H9 (cell line): ENCODE results near the gene AK8. TPM values are rescaled to one million over a fixed set of nuclear protein-coding genes. Genes with fewer than 3 reads are reported as not detected.

Source experiments
- DNase-seq: peaks from one replicate; pipeline ENCODE4 v3.0.0-alpha.2; 2017
- H2AFZ ChIP-seq: one replicate; pipeline ENCODE4 v1.6.1; 2013; ENCODE audit warnings: mild to moderate bottlenecking, low read length, control low read depth, moderate library complexity
- H2AK5ac ChIP-seq: 2 replicates; pipeline ENCODE4 v1.6.1; 2013; ENCODE audit warnings: low read length, control low read depth, mixed read lengths; ENCODE audit not compliant: insufficient read length
- H2BK120ac ChIP-seq: one replicate; pipeline ENCODE4 v1.6.1; 2013; ENCODE audit warnings: low read depth, mild to moderate bottlenecking, low read length, control low read depth, inconsistent platforms; ENCODE audit not compliant: poor library complexity, severe bottlenecking
- H2BK12ac ChIP-seq: 2 replicates; pipeline ENCODE4 v1.6.1; 2013; ENCODE audit warnings: low read length, control low read depth, mixed read lengths, low read depth; ENCODE audit not compliant: insufficient read length
- H2BK15ac ChIP-seq: 2 replicates; pipeline ENCODE4 v1.6.1; 2013; ENCODE audit warnings: low read depth, low read length, control low read depth
- H2BK20ac ChIP-seq: one replicate; pipeline ENCODE4 v1.6.1; 2013; ENCODE audit warnings: low read depth, mild to moderate bottlenecking, low read length, control low read depth, inconsistent platforms; ENCODE audit not compliant: poor library complexity, severe bottlenecking
- H2BK5ac ChIP-seq: 2 replicates; pipeline ENCODE4 v1.6.1; 2013; ENCODE audit warnings: low read length, control low read depth, mixed read lengths; ENCODE audit not compliant: insufficient read length
- H3K14ac ChIP-seq: 2 replicates; pipeline ENCODE4 v1.6.1; 2013; ENCODE audit warnings: low read length, control low read depth; ENCODE audit not compliant: insufficient read depth
- H3K18ac ChIP-seq: 2 replicates; pipeline ENCODE4 v1.6.1; 2013; ENCODE audit warnings: low read depth, mild to moderate bottlenecking, mixed read lengths, low read length, control low read depth; ENCODE audit not compliant: insufficient read length
- H3K23ac ChIP-seq: 2 replicates; pipeline ENCODE4 v1.6.1; 2013; ENCODE audit warnings: low read length, control low read depth, mixed read lengths, low read depth; ENCODE audit not compliant: insufficient read length
- H3K23me2 ChIP-seq: 2 replicates; pipeline ENCODE4 v1.6.1; 2013; ENCODE audit warnings: low read depth, mild to moderate bottlenecking, mixed read lengths, low read length, control low read depth; ENCODE audit not compliant: insufficient read length, poor library complexity, severe bottlenecking
- H3K27ac ChIP-seq: 2 replicates; pipeline ENCODE4 v1.5.1; 2013; ENCODE audit warnings: low read length, control low read depth, mixed read lengths, low read depth; ENCODE audit not compliant: insufficient read length
- H3K27me3 ChIP-seq: 2 replicates; pipeline ENCODE4 v1.6.1; 2013; ENCODE audit warnings: low read length, control low read depth, inconsistent platforms; ENCODE audit not compliant: insufficient read depth
- H3K4ac ChIP-seq: 2 replicates; pipeline ENCODE4 v1.6.1; 2013; ENCODE audit warnings: low read depth, mild to moderate bottlenecking, control low read depth, inconsistent platforms, low read length, moderate library complexity
- H3K4me1 ChIP-seq: 2 replicates; pipeline ENCODE4 v1.6.1; 2013; ENCODE audit warnings: low read length, control low read depth, inconsistent platforms; ENCODE audit not compliant: insufficient read depth
- H3K4me2 ChIP-seq: 2 replicates; pipeline ENCODE4 v1.6.1; 2013; ENCODE audit warnings: low read length, control low read depth, mixed read lengths; ENCODE audit not compliant: insufficient read length, insufficient read depth
- H3K56ac ChIP-seq: 2 replicates; pipeline ENCODE4 v1.6.1; 2013; ENCODE audit warnings: low read depth, mild to moderate bottlenecking, mixed read lengths, low read length, control low read depth; ENCODE audit not compliant: insufficient read length
- H3K79me1 ChIP-seq: 2 replicates; pipeline ENCODE4 v1.6.1; 2013; ENCODE audit warnings: low read depth, mild to moderate bottlenecking, moderate library complexity, low read length, control low read depth, inconsistent platforms; ENCODE audit not compliant: insufficient read depth, poor library complexity, severe bottlenecking
- H3K79me2 ChIP-seq: 2 replicates; pipeline ENCODE4 v1.6.1; 2013; ENCODE audit warnings: low read length, control low read depth, inconsistent platforms; ENCODE audit not compliant: insufficient read depth
- H3K9ac ChIP-seq: 2 replicates; pipeline ENCODE4 v1.6.1; 2013; ENCODE audit warnings: low read length, control low read depth, mixed read lengths; ENCODE audit not compliant: insufficient read length; ENCODE audit errors: extremely low read depth
- H3K9me3 ChIP-seq: one replicate; pipeline ENCODE4 v1.6.1; 2013; ENCODE audit warnings: low read depth, low read length, inconsistent platforms; ENCODE audit not compliant: control insufficient read depth
- H3T11ph ChIP-seq: one replicate; pipeline ENCODE4 v1.6.1; 2013; ENCODE audit warnings: mild to moderate bottlenecking, low read length, control low read depth, inconsistent platforms
- H4K20me1 ChIP-seq: one replicate; pipeline ENCODE4 v1.6.1; 2013; ENCODE audit not compliant: control insufficient read depth, insufficient read length, insufficient read depth
- H4K5ac ChIP-seq: 2 replicates; pipeline ENCODE4 v1.6.1; 2013; ENCODE audit warnings: low read depth, mild to moderate bottlenecking, mixed read lengths, low read length, control low read depth; ENCODE audit not compliant: insufficient read length
- H4K8ac ChIP-seq: replicated peaks from 2 replicates; pipeline ENCODE4 v1.6.1; 2013; ENCODE audit warnings: low read length, control low read depth, mixed read lengths, low read depth; ENCODE audit not compliant: insufficient read length
- H4K91ac ChIP-seq: 2 replicates; pipeline ENCODE4 v1.6.1; 2013; ENCODE audit warnings: low read depth, mild to moderate bottlenecking, moderate library complexity, mixed read lengths, low read length, control low read depth; ENCODE audit not compliant: insufficient read length
- H3K27ac Mint-ChIP-seq, 3 experiments: 2 replicates in 2 of 3; 3 replicates in 1 of 3; pipeline ENCODE4 v1.8.0; 2020 to 2021; ENCODE audit warnings: mixed read lengths in 3 of 3, mild to moderate bottlenecking in 1 of 3, moderate library complexity in 1 of 3
- H3K27me3 Mint-ChIP-seq: 2 replicates; pipeline ENCODE4 v1.8.0; 2021; ENCODE audit warnings: low read depth, mild to moderate bottlenecking, moderate library complexity, mixed read lengths
- H3K36me3 Mint-ChIP-seq, 3 experiments: 2 replicates in 2 of 3; 3 replicates in 1 of 3; pipeline ENCODE4 v1.8.0; 2020 to 2021; ENCODE audit warnings: low read depth in 3 of 3, mixed read lengths in 3 of 3; ENCODE audit not compliant: insufficient read depth in 1 of 3
- H3K4me1 Mint-ChIP-seq, 2 experiments: 2 replicates each; pipeline ENCODE4 v1.8.0; 2020; ENCODE audit warnings: mixed read lengths in 2 of 2
- H3K4me3 Mint-ChIP-seq, 2 experiments: 2 replicates in 1 of 2; 3 replicates in 1 of 2; pipeline ENCODE4 v1.8.0; 2020 to 2021; ENCODE audit warnings: mild to moderate bottlenecking in 2 of 2, mixed read lengths in 2 of 2, moderate library complexity in 1 of 2
- H3K9me3 Mint-ChIP-seq, 2 experiments: 2 replicates in 1 of 2; 3 replicates in 1 of 2; pipeline ENCODE4 v1.8.0; 2020; ENCODE audit warnings: mild to moderate bottlenecking in 2 of 2, mixed read lengths in 2 of 2, moderate library complexity in 1 of 2
- CTCF ChIP-seq: fragments of 200-600 bp; sonication (generic); conservative IDR thresholded peaks from 3 replicates; pipeline ENCODE4 v1.8.0; 2021; ENCODE audit warnings: antibody characterized with exemption, mild to moderate bottlenecking
- WGBS: extraction: QIAGEN DNeasy Blood & Tissue Kit; methylation state at CpG from one replicate; pipeline ENCODE4 v1.1.7; 2013; ENCODE audit warnings: missing lambda C conversion rate, low lambda C conversion rate, mixed read lengths; ENCODE audit not compliant: insufficient read length; ENCODE audit errors: extremely low coverage; 5-methylcytosine and 5-hydroxymethylcytosine counted together
- total RNA-seq: library from RNA; stranded (reverse); gene quantifications from 2 replicates; pipeline ENCODE4 v1.2.1, GENCODE V29; 2021

AK8 gene
- total RNA-seq, 1 experiment from 2014 or later = 0.44 TPM

- H3K79me2 ChIP-seq = no peaks in the 10 kb centered on the region
- H4K20me1 ChIP-seq = no peaks in the 10 kb centered on the region
- no peak overlapping the region for H3K9ac ChIP-seq
- no peak overlapping the region for H3K56ac ChIP-seq
- no CpG with 5 or more reads among the region's 4 CpGs for WGBS
- no peak overlapping the region for H3K23ac ChIP-seq
- no peak for DNase-seq
- no peak overlapping the region for H3K18ac ChIP-seq
- H2BK20ac ChIP-seq = no peak overlapping the region
- peaks cover 11% of the 10 kb centered on the region for H3K9me3 ChIP-seq
- H2BK5ac ChIP-seq = no peak overlapping the region
- Mint-ChIP-seq H3K27ac (no peak overlapping the region), H3K4me1 (no peaks in the 10 kb centered on the region), H3K27me3 (peaks cover 9% of the 10 kb centered on the region), H3K36me3 (peaks cover 4 to 18% (median 15%) of the 10 kb centered on the region in 3 experiments), H3K4me3 (no peak overlapping the region), H3K9me3 (peaks cover 47 to 64% of the 10 kb centered on the region in 2 experiments)
- no peak overlapping the region for H2BK120ac ChIP-seq
- no peak for TF ChIP-seq CTCF
- no peak overlapping the region for H3K4ac ChIP-seq
- no peaks in the 10 kb centered on the region for H3K4me1 ChIP-seq
- no peaks in the 10 kb centered on the region for H3K79me1 ChIP-seq
- no peak overlapping the region for H2AK5ac ChIP-seq
- H2BK12ac ChIP-seq = no peak overlapping the region
- H4K91ac ChIP-seq = no peak overlapping the region
- no peak overlapping the region for H2AFZ ChIP-seq
- H3K23me2 ChIP-seq = no peaks in the 10 kb centered on the region
- no peaks in the 10 kb centered on the region for H3K27me3 ChIP-seq
- no peak overlapping the region for H3K14ac ChIP-seq
- no peak overlapping the region for H2BK15ac ChIP-seq
- no peak overlapping the region for H4K5ac ChIP-seq
- no peak overlapping the region for H3K4me2 ChIP-seq
- no peak overlapping the region for H4K8ac ChIP-seq
- no peak overlapping the region for H3T11ph ChIP-seq
- no peak overlapping the region for H3K27ac ChIP-seq
Measured at GRCh38 chr9:132698989-132699388, 179.1 kb downstream of the AK8 start.
